ENCODE data around the gene PGBD5.
"Not testable (repeated sequence)": the region's sequence is repeated elsewhere in the genome, so short reads cannot be mapped to it uniquely, and the experiment has no call there.

The PGBD5 gene

GRCh38 chr1:230426246-230427093 lies at the start of gene PGBD5:
Gene PGBD5 (minus strand): TSS chr1:230426332. CDS start chr1:230425928, 404 bp downstream.
- DNase-seq, result peak; percentile 40 to 74

DNA sequence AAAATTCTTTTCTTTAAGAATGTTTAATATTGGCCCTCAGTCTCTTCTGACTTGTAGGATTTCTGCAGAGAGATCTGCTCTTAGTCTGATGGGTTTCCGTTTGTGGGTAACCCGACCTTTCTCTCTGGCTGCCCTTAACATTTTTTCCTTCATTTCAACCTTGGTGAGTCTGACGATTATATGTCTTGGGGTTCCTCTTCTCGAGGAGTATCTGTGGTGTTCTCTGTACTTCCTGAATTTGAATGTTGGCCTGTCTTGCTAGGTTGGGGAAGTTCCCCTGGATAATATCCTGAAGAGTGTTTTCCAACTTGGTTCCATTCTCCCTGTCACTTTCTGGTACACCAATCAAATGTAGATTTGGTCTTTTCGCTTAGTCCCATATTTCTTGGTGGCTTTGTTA lies 48.8 kb upstream of the PGBD5 start:
- DNase-seq, result not testable (repeated sequence)

- DNase-seq, result not testable (repeated sequence)
Observed at GRCh38 chr1:230470750-230471149, 44.6 kb upstream of the PGBD5 start.

GRCh38 chr1:230469271-230469670 lies 43.1 kb upstream of the PGBD5 start:
- DNase-seq, result no peak

- DNase-seq, result no peak
Observed at GRCh38 chr1:230465691-230466090, 39.6 kb upstream of the PGBD5 start.

DNA sequence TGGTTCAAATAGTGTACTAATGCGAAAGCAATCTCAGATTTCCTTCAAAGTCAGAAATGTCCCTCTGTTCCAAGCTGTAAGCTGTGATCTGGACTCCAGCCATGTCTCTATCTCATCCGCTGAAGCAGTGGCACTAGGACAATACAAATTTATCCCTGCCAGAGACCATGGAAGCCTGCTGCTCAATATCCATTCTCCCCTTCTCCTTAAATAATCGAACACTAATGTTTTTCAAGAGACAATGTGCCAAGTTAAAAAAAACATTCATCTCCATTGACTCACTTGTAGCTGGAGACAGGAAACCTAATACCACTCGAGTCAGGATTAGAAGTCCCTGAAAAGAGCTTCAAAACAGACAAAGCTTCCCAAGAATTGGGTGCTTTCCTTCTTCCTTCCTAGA lies 38.5 kb upstream of the PGBD5 start:
- peak; percentile 49 to 80 for DNase-seq

DNA sequence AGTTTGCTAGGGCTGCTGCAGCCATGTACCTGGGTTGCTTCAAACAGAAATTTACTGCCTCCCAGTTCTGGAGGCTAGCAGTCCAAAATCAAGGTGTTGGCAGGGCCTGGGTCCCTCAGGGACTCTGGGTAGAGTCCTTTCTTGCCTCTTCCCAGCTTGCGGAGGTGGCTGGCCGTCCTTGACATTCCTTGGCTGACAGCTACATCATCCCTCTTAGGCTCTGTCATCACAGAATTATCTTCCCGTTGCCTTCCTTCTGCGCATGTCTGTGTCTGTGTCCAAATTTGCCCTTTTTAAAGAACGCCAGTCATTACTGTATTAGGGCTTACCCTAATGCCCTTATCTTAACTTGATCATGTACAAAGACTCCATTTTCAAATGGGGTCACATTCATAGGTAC lies 37.6 kb upstream of the PGBD5 start:
- no peak for DNase-seq

- no peak for DNase-seq
Observed at GRCh38 chr1:230463326-230463725, 37.2 kb upstream of the PGBD5 start.

DNA sequence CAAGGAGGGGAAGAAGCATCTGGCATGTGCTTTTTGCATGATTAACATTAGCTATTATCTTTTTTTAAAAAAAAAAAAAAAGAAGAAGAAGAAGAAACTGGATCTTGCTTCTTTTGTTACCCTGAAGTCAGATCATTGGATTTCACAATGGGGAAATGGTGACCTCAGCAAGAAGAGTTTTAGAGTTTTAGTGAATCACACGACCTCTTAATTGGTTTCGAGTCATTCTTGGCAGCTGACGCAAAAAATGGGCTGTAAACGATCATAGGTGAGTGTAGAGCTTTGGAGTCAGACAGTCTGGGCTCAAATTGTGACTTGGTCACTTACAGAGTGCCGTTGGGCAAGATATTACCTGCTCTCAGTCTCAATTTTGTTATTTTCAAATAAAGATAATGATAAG lies 33.3 kb upstream of the PGBD5 start:
- no peak for DNase-seq

GRCh38 chr1:230458509-230458908 lies 32.4 kb upstream of the PGBD5 start:
- DNase-seq, result no peak

DNA sequence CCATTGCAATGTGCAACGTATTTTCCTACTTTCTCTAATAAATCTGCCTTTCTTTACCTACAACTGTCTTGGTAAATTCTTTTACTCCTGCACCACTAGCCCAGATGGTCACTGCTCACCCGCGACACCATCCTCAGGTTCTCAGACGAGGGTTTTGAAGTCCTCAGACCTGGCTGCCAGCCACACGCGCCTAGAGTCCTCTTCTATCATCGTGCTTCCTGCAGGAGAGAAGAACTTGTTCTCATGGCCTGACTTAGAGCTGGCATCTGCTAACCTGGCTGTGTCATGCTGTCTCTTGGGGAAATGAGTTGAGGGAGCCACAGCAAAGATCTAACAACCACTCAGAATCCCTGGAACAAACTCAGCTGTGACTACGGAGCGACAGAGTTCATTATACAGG lies 30.3 kb upstream of the PGBD5 start:
- no peak for DNase-seq

DNA sequence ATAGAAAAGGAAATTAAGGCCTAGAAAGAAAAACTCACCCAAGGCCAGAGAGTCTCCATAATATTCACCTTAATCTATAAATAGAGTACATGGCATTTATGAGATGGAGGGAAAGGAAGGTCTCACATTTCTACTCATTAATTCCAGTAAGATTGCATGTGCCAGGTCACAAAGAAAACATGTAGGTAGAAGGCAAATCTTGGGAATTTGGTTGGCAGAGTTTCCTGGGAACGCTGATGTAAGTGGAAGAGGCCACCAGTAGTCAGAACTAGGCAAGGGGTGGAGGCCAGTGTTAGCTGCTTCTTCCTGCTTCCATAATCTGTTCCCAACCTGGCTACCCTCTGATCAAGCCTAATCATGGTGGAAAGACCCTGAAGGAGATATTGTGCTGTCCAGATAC lies 29.2 kb upstream of the PGBD5 start:
- no peak for DNase-seq

- no peak for DNase-seq
Observed at GRCh38 chr1:230453377-230453776, 27.2 kb upstream of the PGBD5 start.

DNA sequence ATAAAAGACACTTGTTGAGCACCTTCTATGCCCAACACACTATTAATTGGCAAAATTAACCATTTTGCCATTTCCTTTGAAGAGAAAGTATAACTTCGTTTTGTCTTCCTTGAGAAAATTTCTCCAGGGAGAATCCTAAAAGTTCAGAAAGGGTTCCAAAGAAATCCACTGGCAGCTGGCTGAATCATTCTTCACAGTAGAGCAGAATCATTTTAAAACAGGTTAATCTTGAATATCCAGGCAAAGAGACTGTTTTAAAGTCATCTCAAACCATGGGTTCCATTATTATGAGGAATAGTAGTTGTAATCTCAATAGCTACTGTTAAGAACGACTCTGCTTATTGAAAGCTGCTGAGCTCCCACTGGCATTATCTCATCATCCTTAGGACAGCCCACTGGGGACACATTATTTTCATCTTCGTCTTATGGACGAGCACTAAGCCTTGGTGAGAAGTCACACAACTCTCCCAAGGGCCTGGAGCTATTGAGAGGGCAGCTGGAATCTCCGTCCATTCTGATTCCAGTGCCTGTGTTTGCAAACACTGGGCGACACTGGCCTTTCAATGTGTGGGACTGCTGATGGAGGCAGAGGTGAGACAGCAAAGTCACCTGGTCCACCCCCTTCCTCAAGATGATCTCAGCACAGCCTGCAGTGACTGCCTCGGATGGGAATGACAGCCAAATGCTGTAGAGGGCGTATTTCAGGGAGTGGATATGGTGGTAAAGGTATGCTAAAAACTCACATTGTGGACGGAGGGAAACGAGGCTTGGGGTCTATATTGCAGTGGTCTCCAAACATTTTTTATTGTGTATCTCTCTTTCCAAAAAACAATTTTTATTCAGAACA lies 15.3 kb upstream of the PGBD5 start:
- DNase-seq, result no peak

- DNase-seq, result no peak
Observed at GRCh38 chr1:230435108-230435507, 9.0 kb upstream of the PGBD5 start.

GRCh38 chr1:230431527-230431926 lies 5.4 kb upstream of the PGBD5 start:
- no peak for DNase-seq

- DNase-seq, result no peak
Observed at GRCh38 chr1:230430499-230430898, 4.4 kb upstream of the PGBD5 start.

DNA sequence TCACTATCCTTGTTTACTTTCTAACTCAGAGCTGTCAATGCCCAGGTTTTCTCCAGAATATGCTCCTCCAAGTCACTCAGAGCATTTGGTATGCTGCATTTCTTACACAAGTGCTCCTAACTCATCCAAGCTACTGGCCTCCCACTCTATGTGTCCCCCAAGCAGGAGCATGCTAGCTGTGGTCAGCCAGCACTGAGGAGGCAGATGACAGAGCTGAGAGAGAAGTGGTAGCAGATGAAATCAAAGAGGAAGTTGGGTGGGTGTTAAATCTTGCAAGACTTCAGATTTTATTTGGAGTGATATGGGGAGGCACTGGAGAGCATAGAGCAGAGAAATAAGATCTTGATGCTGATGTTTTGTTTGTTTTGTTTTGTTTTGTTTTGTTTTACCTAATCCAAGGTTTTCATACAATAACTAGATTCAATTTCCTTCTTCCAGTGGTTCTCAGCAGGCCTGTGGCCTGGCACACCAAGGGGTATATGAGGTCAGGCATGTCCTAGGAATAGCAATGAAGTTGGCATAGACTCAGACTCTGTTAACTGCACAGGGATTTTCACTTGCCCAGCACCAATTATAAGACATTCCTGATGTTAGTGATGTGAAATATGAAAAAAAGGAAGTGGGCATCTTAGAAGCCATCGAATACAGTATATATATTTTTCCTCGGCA lies 3.1 kb upstream of the PGBD5 start:
- DNase-seq, result no peak

DNA sequence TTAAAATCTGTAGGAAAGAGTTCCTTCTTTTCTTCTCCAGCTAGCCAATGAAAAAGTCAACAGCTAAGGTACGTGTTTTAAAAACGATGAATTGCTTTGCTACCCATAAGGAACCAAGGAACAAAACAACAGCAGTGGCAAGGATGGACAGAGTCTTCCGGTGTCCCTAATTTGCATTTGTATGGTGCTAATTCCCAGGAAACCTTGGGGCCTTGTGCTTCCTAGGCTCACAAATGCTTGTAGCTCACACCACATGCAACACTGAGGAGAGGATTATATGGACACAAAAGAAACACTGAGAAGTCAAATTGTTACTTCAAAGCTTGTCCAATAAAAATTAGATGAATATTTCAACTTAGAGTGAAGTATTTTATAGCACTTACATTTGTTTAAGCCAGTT lies 1.8 kb upstream of the PGBD5 start:
- no peak for DNase-seq

GRCh38 chr1:230427094-230427876 lies 1.2 kb upstream of the PGBD5 start:
- no peak for DNase-seq

DNA sequence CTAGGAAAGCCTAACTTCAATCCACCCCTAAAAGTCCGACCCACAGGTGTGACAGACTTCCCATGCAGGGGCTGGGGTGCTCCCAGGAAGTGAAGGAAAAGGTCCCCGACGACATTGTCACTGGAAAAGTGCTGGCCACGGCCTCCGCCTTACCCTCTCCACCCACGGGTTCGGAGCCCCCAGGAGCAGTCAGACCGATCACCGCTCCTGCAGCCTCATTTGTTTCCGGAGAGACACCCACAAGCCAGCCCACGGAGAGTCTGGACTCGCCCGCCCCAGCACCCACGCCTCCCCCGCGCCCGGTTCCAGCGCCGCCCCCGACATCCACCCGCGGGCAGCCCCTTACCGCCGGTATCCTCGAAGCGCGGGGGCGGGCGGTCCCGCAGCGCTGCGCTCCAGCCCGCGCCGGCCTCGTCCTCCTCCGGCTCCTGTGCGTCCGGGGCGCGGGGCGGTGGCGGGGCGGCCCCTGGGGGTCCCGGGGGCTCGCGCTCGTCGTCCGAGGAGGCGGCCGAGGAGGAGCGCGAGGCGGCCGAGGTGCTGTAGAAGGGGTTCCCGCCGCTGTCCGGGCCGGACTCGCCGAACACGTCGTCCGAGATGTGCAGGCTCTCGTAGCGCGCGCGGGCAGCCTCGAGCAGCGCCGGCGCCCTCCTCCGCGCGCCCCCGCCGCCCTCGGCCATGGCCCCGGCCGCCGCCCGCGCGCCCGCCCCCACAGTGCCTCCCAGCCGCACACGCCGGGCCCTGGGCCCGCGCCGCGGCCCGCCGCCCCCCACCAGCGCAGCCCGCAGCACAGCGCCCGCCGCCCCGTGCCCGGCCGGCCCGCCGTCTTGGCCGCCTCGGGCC lies 660 bp downstream of the PGBD5 start:
- peak in 1 of 2 experiments; percentile 21 for DNase-seq

All from NCI-H524 (cell line).